ENCODE results near the gene SCO2.
"Not testable (repeated sequence)": the region's sequence is repeated elsewhere in the genome, so short reads cannot be mapped to it uniquely, and the experiment has no call there.

Gene SCO2

GRCh38 chr22:50550395-50550794 lies 25.0 kb upstream of the SCO2 start:
- DNase-seq: no peak

- DNase-seq: peak; percentile 53
Observed at GRCh38 chr22:50548921-50549790, 23.8 kb upstream of the SCO2 start.

- peak; percentile 47 for DNase-seq
Observed at GRCh38 chr22:50548040-50548920, 22.9 kb upstream of the SCO2 start.

- no peak for DNase-seq
Observed at GRCh38 chr22:50547263-50547985, 22.0 kb upstream of the SCO2 start.

- no peak for DNase-seq
Observed at GRCh38 chr22:50546326-50547262, 21.2 kb upstream of the SCO2 start.

- no peak for DNase-seq
Observed at GRCh38 chr22:50545522-50546325, 20.3 kb upstream of the SCO2 start, which contains the start of gene KLHDC7B. TSS of gene KLHDC7B (plus strand) at chr22:50545899. CDS start at chr22:50546244, 345 bp downstream.

GRCh38 chr22:50544746-50545253 lies 19.4 kb upstream of the SCO2 start:
- DNase-seq: no peak

- peak; percentile 83 for DNase-seq
Observed at GRCh38 chr22:50544078-50544745, 18.8 kb upstream of the SCO2 start.

- no peak for DNase-seq
Observed at GRCh38 chr22:50542416-50542927, 17.1 kb upstream of the SCO2 start.

- DNase-seq: not testable (repeated sequence)
Observed at GRCh38 chr22:50541667-50542026, 16.2 kb upstream of the SCO2 start.

GRCh38 chr22:50540381-50540780 lies 15.0 kb upstream of the SCO2 start:
- DNase-seq: no peak

- no peak for DNase-seq
Observed at GRCh38 chr22:50537765-50538164, 12.4 kb upstream of the SCO2 start.

GRCh38 chr22:50536226-50536625 lies 10.8 kb upstream of the SCO2 start:
- no peak for DNase-seq

- no peak for DNase-seq
Observed at GRCh38 chr22:50535113-50535512, 9.7 kb upstream of the SCO2 start.

GRCh38 chr22:50533856-50534711 lies 8.7 kb upstream of the SCO2 start:
- DNase-seq: not testable (repeated sequence)

GRCh38 chr22:50532824-50533796 lies 7.7 kb upstream of the SCO2 start:
- no peak for DNase-seq

- DNase-seq: peak; percentile 49
Observed at GRCh38 chr22:50531962-50532674, 6.7 kb upstream of the SCO2 start.

Data from retina (tissue), 1 donor.